ENCODE results near the gene NCR1. TPM values are rescaled to one million over a fixed set of nuclear protein-coding genes. Genes with fewer than 3 reads are reported as not detected.
"Not testable (repeated sequence)": the region's sequence is repeated elsewhere in the genome, so short reads cannot be mapped to it uniquely, and the experiment has no call there.

NCR1 gene
- total RNA-seq, 2 experiments from 2014 or later = not detected

- no peak for TF ChIP-seq CTCF (IDR thresholded peaks at IDR 0.05)
- Mint-ChIP-seq H3K9me3 (no peaks in the 10 kb centered on the region), H3K27ac (no peak overlapping the region), H3K36me3 (ENCODE audit: low read depth) (no peaks in the 10 kb centered on the region), H3K27me3 (peaks cover 25% of the 10 kb centered on the region), H3K4me1 (ENCODE audit: low read depth) (no peaks in the 10 kb centered on the region), H3K4me3 (no peak overlapping the region)
- intact Hi-C loops (cut with DNase I, micrococcal nuclease) = no loop called here
- no peak for DNase-seq
- H3K4me1 ChIP-seq (ENCODE audit: insufficient read depth, low read length) = no peaks in the 10 kb centered on the region
- H3K27ac ChIP-seq (ENCODE audit: low read depth in 1 of 2, low read length in 2 of 2) = no peak overlapping the region
- ChIA-PET CTCF (no interaction called here), POLR2A (no interaction called here)
- peaks cover 0 to 4% of the 10 kb centered on the region in 2 experiments for H3K27me3 ChIP-seq (ENCODE audit: control insufficient read depth in 1 of 2, insufficient read depth in 2 of 2, low read length in 2 of 2)
- H3K4me3 ChIP-seq (ENCODE audit: low read length) = no peak overlapping the region
- H3K9me3 ChIP-seq (ENCODE audit: control insufficient read depth in 1 of 2, insufficient read depth in 1 of 2, low read length in 2 of 2) = no peaks in the 10 kb centered on the region
- ATAC-seq (ENCODE audit: poor library complexity) = no peak
- no peaks in the 10 kb centered on the region for H3K36me3 ChIP-seq (ENCODE audit: insufficient read depth, low read length)
These were observed 12.5 kb upstream of the NCR1 start for GRCh38 chr19:54893406-54893805.

- H3K27ac Mint-ChIP-seq; H3K4me1 ChIP-seq (ENCODE audit: insufficient read depth, low read length); POLR2A ChIA-PET; H3K9me3 ChIP-seq (ENCODE audit: control insufficient read depth in 1 of 2, insufficient read depth in 1 of 2, low read length in 2 of 2); H3K4me3 Mint-ChIP-seq; H3K36me3 ChIP-seq (ENCODE audit: insufficient read depth, low read length); H3K36me3 Mint-ChIP-seq (ENCODE audit: low read depth); H3K27me3 ChIP-seq (ENCODE audit: control insufficient read depth in 1 of 2, insufficient read depth in 2 of 2, low read length in 2 of 2); H3K4me3 ChIP-seq (ENCODE audit: low read length); intact Hi-C loops (cut with DNase I, micrococcal nuclease); H3K4me1 Mint-ChIP-seq (ENCODE audit: low read depth); H3K9me3 Mint-ChIP-seq; H3K27ac ChIP-seq (ENCODE audit: low read depth in 1 of 2, low read length in 2 of 2); DNase-seq; ATAC-seq (ENCODE audit: poor library complexity); CTCF ChIA-PET: not testable (repeated sequence)
- H3K27me3 Mint-ChIP-seq = peaks cover 32% of the 10 kb centered on the region
These were observed 11.8 kb upstream of the NCR1 start for GRCh38 chr19:54894106-54894505.

- Mint-ChIP-seq H3K27me3 (peaks cover 38% of the 10 kb centered on the region), H3K36me3 (ENCODE audit: low read depth) (no peaks in the 10 kb centered on the region), H3K27ac (no peak overlapping the region), H3K9me3 (no peaks in the 10 kb centered on the region), H3K4me3 (no peak overlapping the region), H3K4me1 (ENCODE audit: low read depth) (no peaks in the 10 kb centered on the region)
- no peaks in the 10 kb centered on the region for H3K4me1 ChIP-seq (ENCODE audit: insufficient read depth, low read length)
- intact Hi-C loops (cut with DNase I, micrococcal nuclease) = no loop called here
- ChIA-PET CTCF (no interaction called here), POLR2A (no interaction called here)
- H3K4me3 ChIP-seq (ENCODE audit: low read length) = no peak overlapping the region
- no peak overlapping the region for H3K27ac ChIP-seq (ENCODE audit: low read depth in 1 of 2, low read length in 2 of 2)
- H3K9me3 ChIP-seq (ENCODE audit: control insufficient read depth in 1 of 2, insufficient read depth in 1 of 2, low read length in 2 of 2) = no peaks in the 10 kb centered on the region
- TF ChIP-seq CTCF (IDR thresholded peaks at IDR 0.05) = no peak
- ATAC-seq (ENCODE audit: poor library complexity) (no peak), DNase-seq (no peak)
- peaks cover 0 to 4% of the 10 kb centered on the region in 2 experiments for H3K27me3 ChIP-seq (ENCODE audit: control insufficient read depth in 1 of 2, insufficient read depth in 2 of 2, low read length in 2 of 2)
- H3K36me3 ChIP-seq (ENCODE audit: insufficient read depth, low read length) = no peaks in the 10 kb centered on the region
These were observed 9.9 kb upstream of the NCR1 start for GRCh38 chr19:54896036-54896435.

GRCh38 chr19:54898685-54899084, 7.3 kb upstream of the NCR1 start:
- H3K4me3 ChIP-seq (ENCODE audit: low read length); H3K27me3 ChIP-seq (ENCODE audit: control insufficient read depth in 1 of 2, insufficient read depth in 2 of 2, low read length in 2 of 2); POLR2A ChIA-PET; H3K36me3 ChIP-seq (ENCODE audit: insufficient read depth, low read length); H3K9me3 Mint-ChIP-seq; CTCF ChIA-PET; H3K27ac Mint-ChIP-seq; DNase-seq; intact Hi-C loops (cut with DNase I, micrococcal nuclease); H3K27ac ChIP-seq (ENCODE audit: low read depth in 1 of 2, low read length in 2 of 2); H3K9me3 ChIP-seq (ENCODE audit: control insufficient read depth in 1 of 2, insufficient read depth in 1 of 2, low read length in 2 of 2); H3K4me3 Mint-ChIP-seq; H3K4me1 ChIP-seq (ENCODE audit: insufficient read depth, low read length); H3K36me3 Mint-ChIP-seq (ENCODE audit: low read depth); ATAC-seq (ENCODE audit: poor library complexity); H3K4me1 Mint-ChIP-seq (ENCODE audit: low read depth): not testable (repeated sequence)
- peaks cover 38% of the 10 kb centered on the region for H3K27me3 Mint-ChIP-seq

- H3K36me3 Mint-ChIP-seq (ENCODE audit: low read depth); H3K4me1 Mint-ChIP-seq (ENCODE audit: low read depth); H3K4me3 ChIP-seq (ENCODE audit: low read length); H3K4me3 Mint-ChIP-seq; H3K4me1 ChIP-seq (ENCODE audit: insufficient read depth, low read length); DNase-seq; H3K36me3 ChIP-seq (ENCODE audit: insufficient read depth, low read length); POLR2A ChIA-PET; H3K27ac ChIP-seq (ENCODE audit: low read depth in 1 of 2, low read length in 2 of 2); H3K9me3 Mint-ChIP-seq; H3K9me3 ChIP-seq (ENCODE audit: control insufficient read depth in 1 of 2, insufficient read depth in 1 of 2, low read length in 2 of 2); ATAC-seq (ENCODE audit: poor library complexity); intact Hi-C loops (cut with DNase I, micrococcal nuclease); CTCF ChIA-PET; H3K27ac Mint-ChIP-seq; H3K27me3 ChIP-seq (ENCODE audit: control insufficient read depth in 1 of 2, insufficient read depth in 2 of 2, low read length in 2 of 2): not testable (repeated sequence)
- H3K27me3 Mint-ChIP-seq = peaks cover 38% of the 10 kb centered on the region
These were observed 6.3 kb upstream of the NCR1 start for GRCh38 chr19:54899646-54900045.

GRCh38 chr19:54901153-54901552, 4.8 kb upstream of the NCR1 start:
- peak in 2 of 14 experiments; percentile 48 to 67 for DNase-seq
- H3K9me3 Mint-ChIP-seq; POLR2A ChIA-PET; CTCF ChIA-PET; H3K27ac Mint-ChIP-seq; H3K36me3 Mint-ChIP-seq (ENCODE audit: low read depth); H3K4me1 ChIP-seq (ENCODE audit: insufficient read depth, low read length); H3K27ac ChIP-seq (ENCODE audit: low read depth in 1 of 2, low read length in 2 of 2); H3K4me1 Mint-ChIP-seq (ENCODE audit: low read depth); H3K36me3 ChIP-seq (ENCODE audit: insufficient read depth, low read length); H3K9me3 ChIP-seq (ENCODE audit: control insufficient read depth in 1 of 2, insufficient read depth in 1 of 2, low read length in 2 of 2); H3K4me3 Mint-ChIP-seq; H3K27me3 ChIP-seq (ENCODE audit: control insufficient read depth in 1 of 2, insufficient read depth in 2 of 2, low read length in 2 of 2); H3K4me3 ChIP-seq (ENCODE audit: low read length); ATAC-seq (ENCODE audit: poor library complexity); intact Hi-C loops (cut with DNase I, micrococcal nuclease): not testable (repeated sequence)
- H3K27me3 Mint-ChIP-seq = peaks cover 41% of the 10 kb centered on the region

Measured in CD4-positive, alpha-beta T cell (primary cell).